GM18502 (cell line): ENCODE measurements around the gene RFX8.

Source experiments
- ATAC-seq: cut with Tn5 transposase; IDR thresholded peaks from one replicate; pipeline ENCODE4 v1.9.1; 2021; ENCODE audit warnings: mild to moderate bottlenecking; ENCODE audit not compliant: unreplicated experiment, poor library complexity

Gene RFX8

GRCh38 chr2:101395545-101396315 lies 79.2 kb downstream of the RFX8 start:
- ATAC-seq, result no peak

GRCh38 chr2:101388232-101388631 lies 86.7 kb downstream of the RFX8 start:
- ATAC-seq, result no peak

- ATAC-seq, result no peak
These were observed 87.6 kb downstream of the RFX8 start, which contains the start of gene CREG2 for GRCh38 chr2:101387151-101387834. TSS of gene CREG2 (minus strand) at chr2:101387503. CDS start at chr2:101387457, 46 bp downstream.

- no peak for ATAC-seq
These were observed 88.2 kb downstream of the RFX8 start for GRCh38 chr2:101386599-101387150.

GRCh38 chr2:101383016-101383541 lies 91.8 kb downstream of the RFX8 start:
- ATAC-seq, result no peak

GRCh38 chr2:101382442-101382841 lies 92.5 kb downstream of the RFX8 start:
- ATAC-seq, result no peak

GRCh38 chr2:101380376-101380775 lies 94.5 kb downstream of the RFX8 start:
- no peak for ATAC-seq

GRCh38 chr2:101379091-101379490 lies 95.8 kb downstream of the RFX8 start:
- ATAC-seq, result no peak

GRCh38 chr2:101375653-101376052 lies 99.3 kb downstream of the RFX8 start:
- no peak for ATAC-seq

GRCh38 chr2:101374821-101375561 lies 99.9 kb downstream of the RFX8 start:
- ATAC-seq, result no peak

GRCh38 chr2:101372792-101373191 lies 102.1 kb downstream of the RFX8 start:
- no peak for ATAC-seq

GRCh38 chr2:101371636-101372035 lies 103.3 kb downstream of the RFX8 start:
- no peak for ATAC-seq

GRCh38 chr2:101369100-101369499 lies 105.8 kb downstream of the RFX8 start:
- ATAC-seq, result no peak

- no peak for ATAC-seq
These were observed 106.5 kb downstream of the RFX8 start for GRCh38 chr2:101368376-101368775.

- ATAC-seq, result no peak
These were observed 107.4 kb downstream of the RFX8 start for GRCh38 chr2:101367508-101367907.

- no peak for ATAC-seq
These were observed 110.0 kb downstream of the RFX8 start for GRCh38 chr2:101364878-101365277.

- no peak for ATAC-seq
These were observed 112.1 kb downstream of the RFX8 start for GRCh38 chr2:101362777-101363176.

- no peak for ATAC-seq
These were observed 112.6 kb downstream of the RFX8 start for GRCh38 chr2:101362316-101362715.

- no peak for ATAC-seq
These were observed 113.4 kb downstream of the RFX8 start for GRCh38 chr2:101361522-101361921.

- ATAC-seq, result no peak
These were observed 113.8 kb downstream of the RFX8 start for GRCh38 chr2:101361121-101361520.
